Measurements from ENCODE around the gene KIAA1210.

The KIAA1210 gene

DNA sequence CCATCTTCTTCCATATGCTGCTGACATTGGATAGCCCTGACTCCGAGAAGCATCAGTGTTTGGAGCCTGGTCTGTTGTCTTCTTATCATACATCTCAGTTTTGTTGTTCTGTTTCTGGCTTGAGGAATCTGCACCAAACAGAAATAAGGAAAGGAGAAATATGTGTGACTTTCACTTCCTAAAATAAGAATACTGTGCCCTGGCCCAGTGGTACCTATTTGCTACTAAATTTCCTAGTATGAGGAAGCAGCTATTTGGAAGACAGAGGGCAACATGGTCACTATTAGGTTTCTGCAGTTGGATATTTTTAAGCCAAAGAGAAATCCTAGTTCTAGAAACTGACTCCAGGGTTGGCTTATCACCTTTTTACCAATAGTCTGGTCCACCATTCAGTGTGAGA, 38.0 kb downstream of the KIAA1210 start:
- no peak for DNase-seq (ENCODE audit: low read depth)
- no peak overlapping the region for H3K4me3 ChIP-seq (ENCODE audit: control insufficient read depth, low read depth, low read length)
- TF ChIP-seq, protein P1, sequence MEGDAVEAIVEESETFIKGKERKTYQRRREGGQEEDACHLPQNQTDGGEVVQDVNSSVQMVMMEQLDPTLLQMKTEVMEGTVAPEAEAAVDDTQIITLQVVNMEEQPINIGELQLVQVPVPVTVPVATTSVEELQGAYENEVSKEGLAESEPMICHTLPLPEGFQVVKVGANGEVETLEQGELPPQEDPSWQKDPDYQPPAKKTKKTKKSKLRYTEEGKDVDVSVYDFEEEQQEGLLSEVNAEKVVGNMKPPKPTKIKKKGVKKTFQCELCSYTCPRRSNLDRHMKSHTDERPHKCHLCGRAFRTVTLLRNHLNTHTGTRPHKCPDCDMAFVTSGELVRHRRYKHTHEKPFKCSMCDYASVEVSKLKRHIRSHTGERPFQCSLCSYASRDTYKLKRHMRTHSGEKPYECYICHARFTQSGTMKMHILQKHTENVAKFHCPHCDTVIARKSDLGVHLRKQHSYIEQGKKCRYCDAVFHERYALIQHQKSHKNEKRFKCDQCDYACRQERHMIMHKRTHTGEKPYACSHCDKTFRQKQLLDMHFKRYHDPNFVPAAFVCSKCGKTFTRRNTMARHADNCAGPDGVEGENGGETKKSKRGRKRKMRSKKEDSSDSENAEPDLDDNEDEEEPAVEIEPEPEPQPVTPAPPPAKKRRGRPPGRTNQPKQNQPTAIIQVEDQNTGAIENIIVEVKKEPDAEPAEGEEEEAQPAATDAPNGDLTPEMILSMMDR (IDR thresholded peaks at IDR 0.05; ENCODE audit: control insufficient read depth, insufficient read depth, low read depth, low read length, missing control alignments): no peak

- TF ChIP-seq, protein P1 (IDR thresholded peaks at IDR 0.05; ENCODE audit: control insufficient read depth, insufficient read depth, low read depth, low read length, missing control alignments): no peak
- DNase-seq (ENCODE audit: low read depth): no peak
- H3K4me3 ChIP-seq (ENCODE audit: control insufficient read depth, low read depth, low read length): no peak overlapping the region
Observed at GRCh38 chrX:119087121-119087520, 40.5 kb downstream of the KIAA1210 start.

- no peak for DNase-seq (ENCODE audit: low read depth)
- TF ChIP-seq, protein P1 (IDR thresholded peaks at IDR 0.05; ENCODE audit: control insufficient read depth, insufficient read depth, low read depth, low read length, missing control alignments): no peak
- no peak overlapping the region for H3K4me3 ChIP-seq (ENCODE audit: control insufficient read depth, low read depth, low read length)
Observed at GRCh38 chrX:119084766-119085165, 42.8 kb downstream of the KIAA1210 start.

DNA sequence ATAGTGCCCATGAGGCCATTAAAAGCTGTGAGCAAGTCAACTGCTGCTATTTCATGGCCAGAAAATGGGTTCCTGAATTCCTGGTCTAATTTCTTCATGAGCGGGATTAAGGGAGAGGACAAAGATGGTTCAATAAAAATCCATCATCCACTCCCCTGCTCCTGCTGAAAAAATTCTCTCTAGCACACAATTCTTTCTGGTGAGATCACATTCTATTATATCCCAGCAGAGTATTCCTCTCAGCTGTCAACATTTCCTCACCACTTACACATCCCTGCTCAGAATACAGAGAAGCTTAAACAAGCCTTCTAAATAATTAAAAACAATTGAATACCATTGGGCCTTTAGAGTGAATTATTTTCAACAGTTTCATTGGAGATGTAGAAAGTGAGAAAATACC, 45.3 kb downstream of the KIAA1210 start:
- no peak overlapping the region for H3K4me3 ChIP-seq (ENCODE audit: control insufficient read depth, low read depth, low read length)
- no peak for DNase-seq (ENCODE audit: low read depth)
- TF ChIP-seq, protein P1 (IDR thresholded peaks at IDR 0.05; ENCODE audit: control insufficient read depth, insufficient read depth, low read depth, low read length, missing control alignments): no peak

DNA sequence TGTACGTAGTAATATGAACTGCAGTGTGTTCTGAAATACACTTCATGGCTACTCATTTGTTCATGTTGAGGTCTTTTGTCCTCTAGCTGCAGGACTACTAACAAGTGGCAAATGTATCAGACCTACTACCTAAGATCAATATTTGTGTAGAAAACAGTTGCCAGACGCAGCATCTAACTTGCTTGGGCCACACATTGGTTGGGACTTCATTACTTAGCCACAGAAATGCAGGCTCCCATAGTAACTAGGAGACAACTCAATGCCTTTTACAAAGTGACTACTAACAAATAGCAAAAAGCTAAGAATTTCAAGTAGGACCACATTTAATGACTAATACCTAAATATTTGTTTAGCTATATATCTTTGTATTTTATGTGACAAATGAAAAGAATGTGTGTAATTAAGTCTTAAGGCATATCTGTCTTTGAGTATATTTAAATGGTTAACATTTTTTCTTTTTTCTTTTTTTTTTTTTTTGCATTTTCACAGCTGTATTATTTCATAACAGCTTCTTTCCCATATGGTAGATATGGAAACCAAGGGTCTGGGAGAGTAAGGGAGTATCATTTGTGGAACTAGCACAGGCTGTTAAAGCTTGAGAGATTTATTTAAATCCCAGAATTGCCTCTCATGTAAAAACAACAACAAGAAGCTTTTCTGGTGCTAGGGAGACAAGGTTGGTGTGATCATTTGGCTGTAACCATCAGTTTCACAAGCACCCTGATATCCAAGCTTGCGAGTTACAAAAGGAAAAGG, 52.2 kb downstream of the KIAA1210 start:
- DNase-seq (ENCODE audit: low read depth): no peak
- TF ChIP-seq, protein P1 (IDR thresholded peaks at IDR 0.05; ENCODE audit: control insufficient read depth, insufficient read depth, low read depth, low read length, missing control alignments): no peak
- no peak overlapping the region for H3K4me3 ChIP-seq (ENCODE audit: control insufficient read depth, low read depth, low read length)

DNA sequence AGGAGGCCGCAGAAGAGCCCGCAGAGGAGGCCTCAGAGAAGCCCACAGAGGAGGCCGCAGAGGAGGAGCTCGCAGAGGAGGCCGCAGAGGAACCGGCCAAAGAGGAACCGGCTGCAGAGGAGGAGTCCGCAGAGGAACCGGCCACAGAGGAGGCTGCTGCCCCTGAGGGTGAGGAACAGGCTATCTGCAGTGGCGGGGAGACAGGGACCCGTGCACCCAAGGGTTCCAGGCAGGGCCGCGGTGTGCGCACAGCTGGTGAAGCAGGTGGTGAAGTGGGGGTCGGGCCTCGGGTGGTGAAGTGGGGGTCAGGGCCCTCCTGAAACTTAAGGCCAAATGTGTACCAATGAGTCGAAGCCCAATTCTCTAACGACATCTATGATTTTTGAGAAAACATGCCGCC, 53.7 kb downstream of the KIAA1210 start:
- no peak overlapping the region for H3K4me3 ChIP-seq (ENCODE audit: control insufficient read depth, low read depth, low read length)
- TF ChIP-seq, protein P1 (IDR thresholded peaks at IDR 0.05; ENCODE audit: control insufficient read depth, insufficient read depth, low read depth, low read length, missing control alignments): no peak
- no peak for DNase-seq (ENCODE audit: low read depth)

Measured in AG09309 (cell line).